SK-N-SH (cell line): ENCODE measurements around the gene ITGAL.

Experiments
- FOXJ3 ChIP-seq: sonication (generic); formaldehyde crosslinking; IDR thresholded peaks from 2 replicates; pipeline ENCODE4 v1.5.1; 2020; ENCODE audit warnings: mild to moderate bottlenecking, missing genetic modification reagents
- GABPA ChIP-seq: IDR thresholded peaks from 2 replicates; pipeline ENCODE4 v1.4.0; 2012; ENCODE audit warnings: low read depth, mild to moderate bottlenecking
- MXI1 ChIP-seq: IDR thresholded peaks from 2 replicates; pipeline ENCODE4 v1.6.1; 2012; ENCODE audit warnings: mild to moderate bottlenecking, low read depth, low read length, improper control_type of control experiment
- POLR2AphosphoS5 ChIP-seq: IDR thresholded peaks from 2 replicates; pipeline ENCODE4 v1.6.1; 2012; ENCODE audit warnings: low read depth, low read length
- RAD21 ChIP-seq: IDR thresholded peaks from 2 replicates; pipeline ENCODE4 v1.6.1; 2012; ENCODE audit warnings: mild to moderate bottlenecking, low read length
- RCOR1 ChIP-seq: fragments of 150-350 bp; IDR thresholded peaks from 2 replicates; pipeline ENCODE4 v1.6.1; 2017; ENCODE audit warnings: antibody characterized with exemption, low read length
- TF ChIP-seq, protein P1 (sequence below): fragments of 200-600 bp; sonication (generic); IDR thresholded peaks from 2 replicates; pipeline ENCODE4 v1.6.1; 2017; ENCODE audit warnings: antibody characterized with exemption, mild to moderate bottlenecking, moderate library complexity
- TF ChIP-seq, protein P2 (sequence below): IDR thresholded peaks from 2 replicates; pipeline ENCODE4 v1.6.1; 2012; ENCODE audit warnings: mild to moderate bottlenecking, low read depth, low read length, moderate library complexity

DNA sequence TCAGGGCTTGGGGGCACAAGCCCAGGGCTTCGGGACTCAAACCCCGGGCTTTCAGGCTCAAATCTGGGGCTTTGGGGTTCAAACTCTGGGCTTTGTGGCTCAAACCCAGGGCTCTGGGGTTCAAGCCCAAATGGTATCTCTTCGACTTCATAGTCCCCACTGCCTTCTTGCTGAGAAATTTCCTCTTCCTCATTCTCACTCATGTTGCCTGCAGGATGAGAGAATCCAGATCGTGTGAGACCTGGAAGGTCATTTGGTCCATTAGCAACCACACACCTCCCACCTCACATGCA lies 53.2 kb downstream of the ITGAL start:
- TF ChIP-seq MXI1 (no peak), FOXJ3 (no peak), GABPA (no peak), RAD21 (no peak), RCOR1 (no peak), POLR2AphosphoS5 (no peak; the same call in 1 of the 2 replicates)
- TF ChIP-seq, protein P1, sequence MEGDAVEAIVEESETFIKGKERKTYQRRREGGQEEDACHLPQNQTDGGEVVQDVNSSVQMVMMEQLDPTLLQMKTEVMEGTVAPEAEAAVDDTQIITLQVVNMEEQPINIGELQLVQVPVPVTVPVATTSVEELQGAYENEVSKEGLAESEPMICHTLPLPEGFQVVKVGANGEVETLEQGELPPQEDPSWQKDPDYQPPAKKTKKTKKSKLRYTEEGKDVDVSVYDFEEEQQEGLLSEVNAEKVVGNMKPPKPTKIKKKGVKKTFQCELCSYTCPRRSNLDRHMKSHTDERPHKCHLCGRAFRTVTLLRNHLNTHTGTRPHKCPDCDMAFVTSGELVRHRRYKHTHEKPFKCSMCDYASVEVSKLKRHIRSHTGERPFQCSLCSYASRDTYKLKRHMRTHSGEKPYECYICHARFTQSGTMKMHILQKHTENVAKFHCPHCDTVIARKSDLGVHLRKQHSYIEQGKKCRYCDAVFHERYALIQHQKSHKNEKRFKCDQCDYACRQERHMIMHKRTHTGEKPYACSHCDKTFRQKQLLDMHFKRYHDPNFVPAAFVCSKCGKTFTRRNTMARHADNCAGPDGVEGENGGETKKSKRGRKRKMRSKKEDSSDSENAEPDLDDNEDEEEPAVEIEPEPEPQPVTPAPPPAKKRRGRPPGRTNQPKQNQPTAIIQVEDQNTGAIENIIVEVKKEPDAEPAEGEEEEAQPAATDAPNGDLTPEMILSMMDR = no peak
- TF ChIP-seq, protein P2, sequence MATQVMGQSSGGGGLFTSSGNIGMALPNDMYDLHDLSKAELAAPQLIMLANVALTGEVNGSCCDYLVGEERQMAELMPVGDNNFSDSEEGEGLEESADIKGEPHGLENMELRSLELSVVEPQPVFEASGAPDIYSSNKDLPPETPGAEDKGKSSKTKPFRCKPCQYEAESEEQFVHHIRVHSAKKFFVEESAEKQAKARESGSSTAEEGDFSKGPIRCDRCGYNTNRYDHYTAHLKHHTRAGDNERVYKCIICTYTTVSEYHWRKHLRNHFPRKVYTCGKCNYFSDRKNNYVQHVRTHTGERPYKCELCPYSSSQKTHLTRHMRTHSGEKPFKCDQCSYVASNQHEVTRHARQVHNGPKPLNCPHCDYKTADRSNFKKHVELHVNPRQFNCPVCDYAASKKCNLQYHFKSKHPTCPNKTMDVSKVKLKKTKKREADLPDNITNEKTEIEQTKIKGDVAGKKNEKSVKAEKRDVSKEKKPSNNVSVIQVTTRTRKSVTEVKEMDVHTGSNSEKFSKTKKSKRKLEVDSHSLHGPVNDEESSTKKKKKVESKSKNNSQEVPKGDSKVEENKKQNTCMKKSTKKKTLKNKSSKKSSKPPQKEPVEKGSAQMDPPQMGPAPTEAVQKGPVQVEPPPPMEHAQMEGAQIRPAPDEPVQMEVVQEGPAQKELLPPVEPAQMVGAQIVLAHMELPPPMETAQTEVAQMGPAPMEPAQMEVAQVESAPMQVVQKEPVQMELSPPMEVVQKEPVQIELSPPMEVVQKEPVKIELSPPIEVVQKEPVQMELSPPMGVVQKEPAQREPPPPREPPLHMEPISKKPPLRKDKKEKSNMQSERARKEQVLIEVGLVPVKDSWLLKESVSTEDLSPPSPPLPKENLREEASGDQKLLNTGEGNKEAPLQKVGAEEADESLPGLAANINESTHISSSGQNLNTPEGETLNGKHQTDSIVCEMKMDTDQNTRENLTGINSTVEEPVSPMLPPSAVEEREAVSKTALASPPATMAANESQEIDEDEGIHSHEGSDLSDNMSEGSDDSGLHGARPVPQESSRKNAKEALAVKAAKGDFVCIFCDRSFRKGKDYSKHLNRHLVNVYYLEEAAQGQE = no peak
